GM23248 (cell line): ENCODE data around the gene ZMIZ1.

ENCODE experiments used
- EZH2 ChIP-seq: fragments of 200-600 bp; sonication (generic); IDR thresholded peaks from 2 replicates; pipeline ENCODE4 v1.6.1; 2018; ENCODE audit warnings: antibody characterized with exemption, mild to moderate bottlenecking; ENCODE audit not compliant: insufficient read depth, poor library complexity, severe bottlenecking
- EZH2phosphoT487 ChIP-seq: fragments of 200-600 bp; sonication (generic); IDR thresholded peaks from 2 replicates; pipeline ENCODE4 v1.6.1; 2018; ENCODE audit warnings: antibody characterized with exemption, moderate library complexity, mild to moderate bottlenecking, low read depth; ENCODE audit not compliant: insufficient read depth

GRCh38 chr10:79244841-79245504, 176.2 kb downstream of the ZMIZ1 start:
- TF ChIP-seq EZH2phosphoT487 = no peak
- TF ChIP-seq EZH2 = no peak
